ENCODE data around the gene SYT7. TPM values are rescaled to one million over a fixed set of nuclear protein-coding genes. Genes with fewer than 3 reads are reported as not detected.
"Not testable (repeated sequence)": the region's sequence is repeated elsewhere in the genome, so short reads cannot be mapped to it uniquely, and the experiment has no call there.

Gene SYT7
- total and polyA plus RNA-seq, 7 experiments from 2014 or later = 0.08 to 0.44 TPM; not detected in 5

DNA sequence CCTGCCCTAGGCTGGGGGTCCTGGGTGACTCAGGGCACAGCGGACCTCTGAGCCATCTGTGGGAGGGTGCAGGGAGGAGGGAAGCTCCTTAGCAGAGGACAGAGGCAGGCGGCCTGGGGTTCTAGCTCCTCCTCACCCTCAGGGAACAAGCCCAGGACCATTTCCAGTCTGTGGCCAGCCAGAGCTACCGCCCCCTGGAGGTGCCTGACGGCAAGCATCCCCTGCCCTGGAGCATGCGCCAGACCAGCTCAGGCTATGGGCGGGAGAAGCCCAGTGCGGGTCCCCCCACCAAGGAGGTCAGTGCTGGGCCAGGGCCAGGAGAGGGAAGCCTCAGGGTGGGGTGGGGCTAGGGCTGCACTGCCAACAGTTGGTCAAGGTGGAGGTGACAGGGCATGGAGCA lies 98.4 kb downstream of the SYT7 start:
- no peak overlapping the region for H3K4me3 ChIP-seq (ENCODE audit: low read length)
- no peaks in the 10 kb centered on the region for H3K27me3 ChIP-seq (ENCODE audit: control insufficient read depth in 2 of 2, insufficient read depth in 2 of 2, low read length in 2 of 2)
- peaks cover 0 to 17% (median 6%) of the 10 kb centered on the region in 5 donors for H3K36me3 Mint-ChIP-seq
- no peaks in the 10 kb centered on the region for H3K9me3 ChIP-seq (ENCODE audit: control insufficient read depth in 2 of 3, low read length in 3 of 3)
- H3K27ac Mint-ChIP-seq = no peak overlapping the region
- no peak for DNase-seq
- intact Hi-C loops (cut with micrococcal nuclease) = no loop called here
- peaks cover 0 to 2% (median 0%) of the 10 kb centered on the region in 3 experiments for H3K36me3 ChIP-seq (ENCODE audit: control insufficient read depth in 2 of 3, insufficient read depth in 3 of 3, low read length in 3 of 3)
- ChIA-PET CTCF (no interaction called here), POLR2A (no interaction called here)
- ATAC-seq = peak; percentile 36
- H3K4me3 Mint-ChIP-seq = no peak overlapping the region
- peaks cover 0 to 12% (median 0%) of the 10 kb centered on the region in 5 donors for H3K27me3 Mint-ChIP-seq
- no peaks in the 10 kb centered on the region for H3K9me3 Mint-ChIP-seq
- no peak overlapping the region for H3K27ac ChIP-seq (ENCODE audit: low read depth, low read length)
- H3K4me1 Mint-ChIP-seq = peaks cover 3 to 17% (median 8%) of the 10 kb centered on the region in 7 donors
- H3K4me1 ChIP-seq (ENCODE audit: control insufficient read depth in 2 of 2, insufficient read depth in 2 of 2, low read length in 2 of 2) = peaks cover 5 to 6% of the 10 kb centered on the region in 2 donors

DNA sequence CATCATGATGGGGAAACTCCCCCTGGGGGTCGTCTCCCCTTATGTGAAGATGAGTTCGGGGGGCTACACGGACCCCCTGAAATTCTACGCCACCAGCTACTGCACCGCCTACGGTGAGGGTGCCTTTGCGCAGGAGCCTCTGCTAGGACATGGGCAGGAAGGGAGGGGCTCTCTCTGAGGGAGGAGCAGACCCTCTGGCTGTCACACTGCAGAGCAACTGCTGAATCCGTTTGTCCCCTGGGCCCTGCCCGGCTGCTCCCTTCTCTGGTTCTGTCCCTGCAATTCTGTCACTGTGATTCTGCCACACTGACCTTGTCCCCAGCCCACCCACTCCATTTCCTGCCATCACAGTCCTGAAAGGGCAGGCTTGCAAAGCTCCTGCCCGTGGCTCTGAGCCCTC lies 99.1 kb downstream of the SYT7 start:
- Histone ChIP-seq H3K36me3 (ENCODE audit: control insufficient read depth in 2 of 3, insufficient read depth in 3 of 3, low read length in 3 of 3) (no peaks in the 10 kb centered on the region), H3K27me3 (ENCODE audit: control insufficient read depth in 2 of 2, insufficient read depth in 2 of 2, low read length in 2 of 2) (no peaks in the 10 kb centered on the region), H3K4me1 (ENCODE audit: control insufficient read depth in 2 of 2, insufficient read depth in 2 of 2, low read length in 2 of 2) (peaks cover 5 to 6% of the 10 kb centered on the region in 2 donors), H3K4me3 (ENCODE audit: low read length) (no peak overlapping the region), H3K9me3 (ENCODE audit: control insufficient read depth in 2 of 3, low read length in 3 of 3) (no peaks in the 10 kb centered on the region), H3K27ac (ENCODE audit: low read depth, low read length) (no peak overlapping the region)
- H3K9me3 Mint-ChIP-seq = no peaks in the 10 kb centered on the region
- ChIA-PET POLR2A (no interaction called here), CTCF (no interaction called here)
- intact Hi-C loops (cut with micrococcal nuclease) = no loop called here
- peaks cover 0 to 12% (median 0%) of the 10 kb centered on the region in 5 donors for H3K36me3 Mint-ChIP-seq
- H3K4me3 Mint-ChIP-seq = no peak overlapping the region
- ATAC-seq = no peak
- DNase-seq = no peak
- peaks cover 0 to 12% (median 0%) of the 10 kb centered on the region in 5 donors for H3K27me3 Mint-ChIP-seq
- H3K4me1 Mint-ChIP-seq = peaks cover 3 to 17% (median 8%) of the 10 kb centered on the region in 7 donors
- no peak overlapping the region for H3K27ac Mint-ChIP-seq

DNA sequence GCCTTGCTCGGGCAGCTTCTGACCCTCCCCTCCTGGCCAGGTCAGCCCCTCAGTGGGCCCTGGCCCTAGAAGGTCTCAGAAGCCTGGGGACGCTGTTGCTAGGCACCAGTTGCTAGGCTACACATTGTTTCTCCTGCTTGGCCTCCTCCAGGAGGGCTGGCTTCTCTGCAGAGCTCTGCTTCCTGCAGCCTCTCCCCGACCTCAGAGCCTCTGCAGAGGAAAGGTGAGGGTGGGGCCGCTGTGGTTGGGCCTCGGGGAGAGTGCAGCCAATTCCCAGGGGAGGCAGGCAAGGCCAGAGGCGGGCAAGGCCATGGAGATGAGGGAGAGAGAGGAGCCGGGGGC lies 99.9 kb downstream of the SYT7 start:
- Histone ChIP-seq H3K9me3 (ENCODE audit: control insufficient read depth in 2 of 3, low read length in 3 of 3) (no peaks in the 10 kb centered on the region), H3K27ac (ENCODE audit: low read depth, low read length) (no peak overlapping the region), H3K36me3 (ENCODE audit: control insufficient read depth in 2 of 3, insufficient read depth in 3 of 3, low read length in 3 of 3) (no peaks in the 10 kb centered on the region), H3K27me3 (ENCODE audit: control insufficient read depth in 2 of 2, insufficient read depth in 2 of 2, low read length in 2 of 2) (no peaks in the 10 kb centered on the region), H3K4me1 (ENCODE audit: control insufficient read depth in 2 of 2, insufficient read depth in 2 of 2, low read length in 2 of 2) (peaks cover 5 to 6% of the 10 kb centered on the region in 2 donors), H3K4me3 (ENCODE audit: low read length) (no peak overlapping the region)
- no peak overlapping the region for H3K27ac Mint-ChIP-seq
- H3K4me1 Mint-ChIP-seq = peaks cover 3 to 17% (median 8%) of the 10 kb centered on the region in 7 donors
- ChIA-PET CTCF (interaction anchor here (6.5 kb wide), 1 partner anchor 36 kb away, joined by 37 read pairs; no protein-coding TSS in a partner anchor), POLR2A (no interaction called here)
- DNase-seq = no peak
- ATAC-seq = no peak
- intact Hi-C loops (cut with micrococcal nuclease) = no loop called here
- peaks cover 0 to 6% (median 0%) of the 10 kb centered on the region in 5 donors for H3K36me3 Mint-ChIP-seq
- H3K9me3 Mint-ChIP-seq = no peaks in the 10 kb centered on the region
- H3K27me3 Mint-ChIP-seq = peaks cover 0 to 12% (median 0%) of the 10 kb centered on the region in 5 donors
- H3K4me3 Mint-ChIP-seq = no peak overlapping the region

DNA sequence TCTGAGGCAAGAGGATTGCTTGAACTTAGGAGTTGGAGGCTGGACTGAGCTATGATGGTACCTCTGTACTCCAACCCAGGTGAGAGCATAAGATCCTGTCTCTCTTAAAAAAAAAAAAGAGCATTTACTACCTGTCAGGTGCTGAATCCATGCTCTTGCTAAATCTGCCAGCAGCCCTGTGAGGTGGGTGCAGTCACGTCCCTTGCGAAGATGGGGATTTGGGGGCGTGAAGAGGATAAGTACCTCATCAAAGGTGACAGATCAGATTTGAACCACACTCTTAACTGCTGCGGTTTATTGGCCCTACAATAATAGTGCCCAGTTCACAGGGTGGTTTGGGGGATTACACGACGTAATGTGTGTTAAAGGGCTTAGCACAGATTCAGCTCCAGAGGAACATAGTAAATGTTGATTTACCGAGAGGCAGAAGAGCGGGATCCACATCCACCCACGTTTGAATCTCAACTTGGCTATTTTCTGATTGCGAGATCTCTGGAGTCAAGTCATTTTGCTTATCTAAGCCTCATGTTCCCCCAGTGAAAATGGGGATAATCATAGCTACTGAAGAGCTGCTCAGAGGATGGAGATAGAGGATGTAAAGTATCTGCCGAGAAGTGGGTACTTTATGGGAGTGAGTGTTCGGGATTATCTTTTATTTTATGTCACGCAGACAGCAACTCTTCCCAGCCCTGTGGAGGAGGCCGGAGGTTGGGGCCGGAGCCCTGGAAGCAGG lies 100.4 kb downstream of the SYT7 start:
- POLR2A ChIA-PET = no interaction called here
- no peak for ATAC-seq

DNA sequence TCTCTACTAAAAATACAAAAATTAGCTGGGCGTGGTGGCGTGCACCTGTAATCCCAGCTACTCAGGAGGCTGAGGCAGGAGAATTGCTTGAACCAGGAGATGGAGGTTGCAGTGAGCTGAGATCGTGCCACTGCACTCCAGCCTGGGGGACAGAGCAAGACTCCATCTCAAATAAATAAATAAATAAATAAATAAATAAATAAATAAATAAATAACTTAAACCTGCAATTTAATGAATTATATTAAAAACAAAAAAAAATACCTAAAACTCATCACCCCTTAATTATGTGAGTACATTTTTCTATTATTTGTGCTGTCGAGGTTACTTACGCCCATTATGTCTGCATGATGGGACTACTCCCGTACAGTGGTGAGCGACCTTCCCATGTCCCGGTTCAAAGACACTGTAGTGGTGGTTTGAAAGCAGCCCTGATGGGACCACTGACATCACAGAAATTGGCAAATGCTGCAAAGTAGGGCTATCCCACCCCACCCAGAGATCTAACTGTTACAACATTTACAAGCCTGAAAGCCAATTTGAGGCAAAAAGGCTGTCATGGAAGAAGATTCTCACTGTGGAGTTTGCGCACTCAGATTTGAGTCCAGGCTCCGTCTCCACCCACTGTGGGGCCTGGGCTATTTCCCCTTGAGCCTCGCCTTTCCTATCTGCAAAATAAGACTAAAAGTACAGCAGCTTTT lies 101.4 kb downstream of the SYT7 start:
- ATAC-seq; H3K9me3 Mint-ChIP-seq; DNase-seq; intact Hi-C loops (cut with micrococcal nuclease); H3K36me3 Mint-ChIP-seq; H3K4me1 ChIP-seq (ENCODE audit: control insufficient read depth in 2 of 2, insufficient read depth in 2 of 2, low read length in 2 of 2); H3K9me3 ChIP-seq (ENCODE audit: control insufficient read depth in 2 of 3, low read length in 3 of 3); H3K36me3 ChIP-seq (ENCODE audit: control insufficient read depth in 2 of 3, insufficient read depth in 3 of 3, low read length in 3 of 3); H3K4me3 Mint-ChIP-seq; H3K27ac ChIP-seq (ENCODE audit: low read depth, low read length); H3K4me3 ChIP-seq (ENCODE audit: low read length); H3K27me3 ChIP-seq (ENCODE audit: control insufficient read depth in 2 of 2, insufficient read depth in 2 of 2, low read length in 2 of 2); POLR2A ChIA-PET; H3K27ac Mint-ChIP-seq: not testable (repeated sequence)
- H3K27me3 Mint-ChIP-seq = peaks cover 0 to 12% (median 0%) of the 10 kb centered on the region in 5 donors
- CTCF ChIA-PET = interaction anchor here (6.5 kb wide), 1 partner anchor 38 kb away, joined by 37 read pairs; no protein-coding TSS in a partner anchor
- peaks cover 3 to 17% (median 8%) of the 10 kb centered on the region in 7 donors for H3K4me1 Mint-ChIP-seq

More for the DNA sequence above, 100.4 kb downstream of the SYT7 start:
- Histone ChIP-seq H3K27ac (ENCODE audit: low read depth, low read length) (no peak overlapping the region), H3K36me3 (ENCODE audit: control insufficient read depth in 2 of 3, insufficient read depth in 3 of 3, low read length in 3 of 3) (no peaks in the 10 kb centered on the region), H3K4me1 (ENCODE audit: control insufficient read depth in 2 of 2, insufficient read depth in 2 of 2, low read length in 2 of 2) (peaks cover 5 to 6% of the 10 kb centered on the region in 2 donors), H3K9me3 (ENCODE audit: control insufficient read depth in 2 of 3, low read length in 3 of 3) (no peaks in the 10 kb centered on the region), H3K4me3 (ENCODE audit: low read length) (no peak overlapping the region), H3K27me3 (ENCODE audit: control insufficient read depth in 2 of 2, insufficient read depth in 2 of 2, low read length in 2 of 2) (no peaks in the 10 kb centered on the region)
- peaks cover 0 to 12% (median 0%) of the 10 kb centered on the region in 5 donors for H3K27me3 Mint-ChIP-seq
- H3K27ac Mint-ChIP-seq = no peak overlapping the region
- CTCF ChIA-PET = interaction anchor here (6.5 kb wide), 1 partner anchor 37 kb away, joined by 37 read pairs; no protein-coding TSS in a partner anchor
- H3K4me1 Mint-ChIP-seq = peaks cover 3 to 17% (median 8%) of the 10 kb centered on the region in 7 donors
- H3K36me3 Mint-ChIP-seq = peaks cover 0 to 6% (median 0%) of the 10 kb centered on the region in 5 donors
- H3K4me3 Mint-ChIP-seq = no peak overlapping the region
- H3K9me3 Mint-ChIP-seq = no peaks in the 10 kb centered on the region
- DNase-seq = no peak
- intact Hi-C loops (cut with micrococcal nuclease) = no loop called here

DNA sequence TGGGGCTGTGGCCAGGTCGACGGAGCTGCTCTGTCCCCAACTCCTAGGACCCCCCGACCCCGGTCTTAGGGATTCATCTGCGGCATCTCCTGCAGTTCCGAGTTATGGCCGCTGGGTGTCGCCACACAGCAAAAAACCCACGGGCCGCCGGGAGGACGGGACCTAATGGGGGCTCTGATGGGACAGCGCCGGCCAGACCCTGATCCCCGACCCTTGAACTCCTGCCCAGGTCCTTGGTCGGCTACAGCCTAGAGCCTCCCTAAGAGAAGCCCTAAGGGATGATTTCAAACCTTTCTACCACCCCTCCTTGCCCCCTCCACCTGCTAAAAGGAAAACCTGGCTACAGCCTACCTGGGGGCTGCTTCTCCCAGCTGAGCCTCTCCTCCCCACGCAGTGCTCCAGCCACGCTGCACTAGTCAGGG lies 103.1 kb downstream of the SYT7 start:
- no peak overlapping the region for H3K27ac ChIP-seq (ENCODE audit: low read depth, low read length)
- Mint-ChIP-seq H3K36me3 (peaks cover 0 to 14% (median 6%) of the 10 kb centered on the region in 5 donors), H3K27me3 (peaks cover 0 to 4% (median 0%) of the 10 kb centered on the region in 5 donors), H3K4me3 (peak overlapping the region in 1 of 10 donors; percentile 1), H3K27ac (no peak overlapping the region), H3K4me1 (peaks cover 3 to 17% (median 8%) of the 10 kb centered on the region in 7 donors), H3K9me3 (no peaks in the 10 kb centered on the region)
- no peaks in the 10 kb centered on the region for H3K27me3 ChIP-seq (ENCODE audit: control insufficient read depth in 2 of 2, insufficient read depth in 2 of 2, low read length in 2 of 2)
- H3K4me3 ChIP-seq (ENCODE audit: low read length) = no peak overlapping the region
- ATAC-seq = peak; percentile 60
- peaks cover 5 to 6% of the 10 kb centered on the region in 2 donors for H3K4me1 ChIP-seq (ENCODE audit: control insufficient read depth in 2 of 2, insufficient read depth in 2 of 2, low read length in 2 of 2)
- DNase-seq = peak in 8 of 9 donors; percentile 16 to 66 (median 44)
- ChIA-PET CTCF (interaction anchor here (1.0 to 6.5 kb wide), 5 partner anchors 20 to 162 kb away, joined by 4 to 37 read pairs (median 7); no protein-coding TSS in a partner anchor), POLR2A (no interaction called here)
- intact Hi-C loops (cut with micrococcal nuclease) = loop anchor here (1.0 kb wide), 3 partner anchors 39 to 161 kb away; no protein-coding TSS in a partner anchor
- no peaks in the 10 kb centered on the region for H3K9me3 ChIP-seq (ENCODE audit: control insufficient read depth in 2 of 3, low read length in 3 of 3)
- peaks cover 0 to 10% (median 0%) of the 10 kb centered on the region in 3 experiments for H3K36me3 ChIP-seq (ENCODE audit: control insufficient read depth in 2 of 3, insufficient read depth in 3 of 3, low read length in 3 of 3)
